Neural progenitor cell (in vitro differentiated cells): ENCODE measurements around the gene MRPL24.

Experiments used
- CTCF ChIP-seq: fragments of 200-600 bp; sonication (generic); IDR thresholded peaks from 2 replicates; pipeline ENCODE4 v1.5.1; 2017; ENCODE audit warnings: antibody characterized with exemption, mild to moderate bottlenecking
- EZH2 ChIP-seq: fragments of 200-600 bp; sonication (generic); IDR thresholded peaks from 2 replicates; pipeline ENCODE4 v1.6.1; 2017; ENCODE audit warnings: antibody characterized with exemption, mild to moderate bottlenecking, moderate library complexity

DNA sequence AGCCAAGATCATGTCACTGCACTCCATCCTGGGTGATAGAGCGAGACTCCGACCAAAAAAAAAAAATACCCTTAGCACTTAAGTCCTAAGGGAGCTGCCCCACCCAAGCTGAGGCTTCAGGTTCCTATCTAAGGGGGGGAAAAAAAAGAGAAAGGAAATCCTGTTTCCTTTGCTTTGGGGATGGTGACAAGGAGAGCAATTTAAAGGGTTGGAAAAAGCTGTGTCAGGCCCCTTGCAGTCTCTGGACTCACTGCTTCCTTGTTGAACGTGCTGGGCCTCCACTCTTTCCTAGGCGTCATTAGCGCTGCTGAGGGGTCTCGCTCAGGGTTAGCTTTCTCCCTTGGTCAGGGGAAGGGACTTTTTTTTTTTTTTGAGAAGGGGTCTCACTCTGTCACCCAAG is 44.6 kb upstream of the MRPL24 start:
- TF ChIP-seq CTCF (no peak), EZH2 (no peak)
